Activated naive CD4-positive, alpha-beta T cell treated with anti-CD3 and anti-CD28 coated beads, Interleukin-2, amount 10 ng/mL, durations not matched to agents 7 days and 5 days (primary cell): ENCODE measurements around the gene CALN1.

ENCODE experiments used
- CTCF ChIA-PET: fragments of 350-600 bp; sonication (Branson Sonifier 250); formaldehyde crosslinking; loops from one replicate; lab custom pipeline; 2021; ENCODE audit warnings: antibody characterized with exemption; lab: Charles Lee
- DNase-seq: peaks from one replicate; pipeline ENCODE4 v3.0.0-alpha.2; 2020
- H3K27ac Mint-ChIP-seq: one replicate; pipeline ENCODE4 v1.8.0; 2021; ENCODE audit warnings: mild to moderate bottlenecking, moderate library complexity, mixed read lengths
- H3K27me3 Mint-ChIP-seq: one replicate; pipeline ENCODE4 v1.8.0; 2021; ENCODE audit warnings: mild to moderate bottlenecking, mixed read lengths
- H3K36me3 Mint-ChIP-seq: one replicate; pipeline ENCODE4 v1.8.0; 2021; ENCODE audit warnings: mixed read lengths
- H3K4me1 Mint-ChIP-seq: one replicate; pipeline ENCODE4 v1.8.0; 2021; ENCODE audit warnings: mixed read lengths
- H3K4me3 Mint-ChIP-seq: one replicate; pipeline ENCODE4 v1.8.0; 2021; ENCODE audit warnings: mild to moderate bottlenecking, moderate library complexity, mixed read lengths
- H3K9me3 Mint-ChIP-seq: one replicate; pipeline ENCODE4 v1.8.0; 2021; ENCODE audit warnings: mixed read lengths

Gene CALN1

GRCh38 chr7:72325561-72325960 is 86.6 kb downstream of the CALN1 start:
- Mint-ChIP-seq H3K27me3 (no peaks in the 10 kb centered on the region), H3K27ac (no peak overlapping the region), H3K9me3 (peaks cover 11% of the 10 kb centered on the region), H3K4me3 (no peak overlapping the region), H3K4me1 (no peaks in the 10 kb centered on the region), H3K36me3 (no peaks in the 10 kb centered on the region)
- no peak for DNase-seq
- CTCF ChIA-PET: no interaction called here

- Mint-ChIP-seq H3K27ac (no peak overlapping the region), H3K9me3 (peaks cover 14% of the 10 kb centered on the region), H3K27me3 (no peaks in the 10 kb centered on the region), H3K4me3 (no peak overlapping the region), H3K4me1 (no peaks in the 10 kb centered on the region), H3K36me3 (no peaks in the 10 kb centered on the region)
- DNase-seq: no peak
- CTCF ChIA-PET: interaction anchor here (0.6 kb wide), 1 partner anchor 12 kb away, joined by 4 read pairs; no protein-coding TSS in a partner anchor
These were observed 90.5 kb downstream of the CALN1 start for GRCh38 chr7:72321637-72322036.

- H3K4me3 Mint-ChIP-seq: no peak overlapping the region
- CTCF ChIA-PET: no interaction called here
- no peaks in the 10 kb centered on the region for H3K27me3 Mint-ChIP-seq
- DNase-seq: no peak
- no peaks in the 10 kb centered on the region for H3K36me3 Mint-ChIP-seq
- H3K4me1 Mint-ChIP-seq: no peaks in the 10 kb centered on the region
- H3K27ac Mint-ChIP-seq: no peak overlapping the region
- H3K9me3 Mint-ChIP-seq: peaks cover 14% of the 10 kb centered on the region
These were observed 91.1 kb downstream of the CALN1 start for GRCh38 chr7:72321081-72321480.

- H3K4me1 Mint-ChIP-seq: no peaks in the 10 kb centered on the region
- no peaks in the 10 kb centered on the region for H3K36me3 Mint-ChIP-seq
- H3K27ac Mint-ChIP-seq: no peak overlapping the region
- no peak overlapping the region for H3K4me3 Mint-ChIP-seq
- peaks cover 12% of the 10 kb centered on the region for H3K9me3 Mint-ChIP-seq
- CTCF ChIA-PET: no interaction called here
- DNase-seq: no peak
- H3K27me3 Mint-ChIP-seq: no peaks in the 10 kb centered on the region
These were observed 94.8 kb downstream of the CALN1 start for GRCh38 chr7:72317341-72317740.

- Mint-ChIP-seq H3K9me3 (peaks cover 8% of the 10 kb centered on the region), H3K4me3 (no peak overlapping the region), H3K36me3 (no peaks in the 10 kb centered on the region), H3K4me1 (no peaks in the 10 kb centered on the region), H3K27ac (no peak overlapping the region), H3K27me3 (no peaks in the 10 kb centered on the region)
- no peak for DNase-seq
- CTCF ChIA-PET: interaction anchor here (0.7 kb wide), 1 partner anchor 92 kb away, joined by 3 read pairs; no protein-coding TSS in a partner anchor
These were observed 96.0 kb downstream of the CALN1 start for GRCh38 chr7:72316148-72316547.

GRCh38 chr7:72313906-72314305 is 98.2 kb downstream of the CALN1 start:
- Mint-ChIP-seq H3K27me3 (no peaks in the 10 kb centered on the region), H3K9me3 (peaks cover 7% of the 10 kb centered on the region), H3K4me1 (no peaks in the 10 kb centered on the region), H3K36me3 (no peaks in the 10 kb centered on the region), H3K27ac (no peak overlapping the region), H3K4me3 (no peak overlapping the region)
- DNase-seq: no peak
- CTCF ChIA-PET: no interaction called here

GRCh38 chr7:72310301-72310700 is 101.8 kb downstream of the CALN1 start:
- Mint-ChIP-seq H3K36me3 (no peaks in the 10 kb centered on the region), H3K27ac (no peak overlapping the region), H3K9me3 (peaks cover 9% of the 10 kb centered on the region), H3K4me3 (no peak overlapping the region), H3K4me1 (no peaks in the 10 kb centered on the region), H3K27me3 (peaks cover 4% of the 10 kb centered on the region)
- no peak for DNase-seq
- CTCF ChIA-PET: no interaction called here

- Mint-ChIP-seq H3K36me3 (no peaks in the 10 kb centered on the region), H3K4me1 (no peaks in the 10 kb centered on the region), H3K9me3 (peaks cover 9% of the 10 kb centered on the region), H3K4me3 (no peak overlapping the region), H3K27me3 (peaks cover 4% of the 10 kb centered on the region), H3K27ac (no peak overlapping the region)
- no peak for DNase-seq
- CTCF ChIA-PET: no interaction called here
These were observed 102.7 kb downstream of the CALN1 start for GRCh38 chr7:72309476-72309875.

GRCh38 chr7:72308986-72309385 is 103.2 kb downstream of the CALN1 start:
- Mint-ChIP-seq H3K9me3 (peaks cover 9% of the 10 kb centered on the region), H3K27ac (no peak overlapping the region), H3K4me1 (no peaks in the 10 kb centered on the region), H3K27me3 (peaks cover 4% of the 10 kb centered on the region), H3K4me3 (no peak overlapping the region), H3K36me3 (no peaks in the 10 kb centered on the region)
- CTCF ChIA-PET: no interaction called here
- DNase-seq: no peak

- peaks cover 4% of the 10 kb centered on the region for H3K27me3 Mint-ChIP-seq
- H3K4me1 Mint-ChIP-seq: no peaks in the 10 kb centered on the region
- no peak overlapping the region for H3K27ac Mint-ChIP-seq
- no peak overlapping the region for H3K4me3 Mint-ChIP-seq
- peaks cover 9% of the 10 kb centered on the region for H3K9me3 Mint-ChIP-seq
- no peaks in the 10 kb centered on the region for H3K36me3 Mint-ChIP-seq
- no peak for DNase-seq
- CTCF ChIA-PET: no interaction called here
These were observed 104.6 kb downstream of the CALN1 start for GRCh38 chr7:72307566-72307965.

GRCh38 chr7:72298912-72299311 is 113.2 kb downstream of the CALN1 start:
- no peaks in the 10 kb centered on the region for H3K27me3 Mint-ChIP-seq
- H3K9me3 Mint-ChIP-seq: peaks cover 2% of the 10 kb centered on the region
- no peak overlapping the region for H3K27ac Mint-ChIP-seq
- H3K4me1 Mint-ChIP-seq: no peaks in the 10 kb centered on the region
- no peak overlapping the region for H3K4me3 Mint-ChIP-seq
- CTCF ChIA-PET: no interaction called here
- H3K36me3 Mint-ChIP-seq: no peaks in the 10 kb centered on the region
- no peak for DNase-seq

GRCh38 chr7:72298091-72298490 is 114.0 kb downstream of the CALN1 start:
- Mint-ChIP-seq H3K4me3 (no peak overlapping the region), H3K27ac (no peak overlapping the region), H3K36me3 (no peaks in the 10 kb centered on the region), H3K4me1 (no peaks in the 10 kb centered on the region), H3K9me3 (peaks cover 2% of the 10 kb centered on the region), H3K27me3 (no peaks in the 10 kb centered on the region)
- CTCF ChIA-PET: no interaction called here
- no peak for DNase-seq

GRCh38 chr7:72297636-72298035 is 114.5 kb downstream of the CALN1 start:
- Mint-ChIP-seq H3K27me3 (no peaks in the 10 kb centered on the region), H3K36me3 (no peaks in the 10 kb centered on the region), H3K9me3 (peaks cover 2% of the 10 kb centered on the region), H3K4me1 (no peaks in the 10 kb centered on the region), H3K4me3 (no peak overlapping the region), H3K27ac (no peak overlapping the region)
- no peak for DNase-seq
- CTCF ChIA-PET: no interaction called here

- DNase-seq: no peak
- no peak overlapping the region for H3K4me3 Mint-ChIP-seq
- CTCF ChIA-PET: no interaction called here
These were observed 119.3 kb downstream of the CALN1 start for GRCh38 chr7:72292794-72293193.

GRCh38 chr7:72292118-72292517 is 120.0 kb downstream of the CALN1 start:
- no peak for DNase-seq
- Mint-ChIP-seq H3K9me3 (peaks cover 3% of the 10 kb centered on the region), H3K4me3 (no peak overlapping the region), H3K27ac (no peak overlapping the region), H3K4me1 (no peaks in the 10 kb centered on the region), H3K36me3 (no peaks in the 10 kb centered on the region), H3K27me3 (no peaks in the 10 kb centered on the region)
- CTCF ChIA-PET: no interaction called here

More at GRCh38 chr7:72292794-72293193, 119.3 kb downstream of the CALN1 start:
- Mint-ChIP-seq H3K9me3 (peaks cover 3% of the 10 kb centered on the region), H3K27me3 (no peaks in the 10 kb centered on the region), H3K4me1 (no peaks in the 10 kb centered on the region), H3K36me3 (no peaks in the 10 kb centered on the region), H3K27ac (no peak overlapping the region)

- CTCF ChIA-PET: no interaction called here
- Mint-ChIP-seq H3K4me3 (no peak overlapping the region), H3K27ac (no peak overlapping the region), H3K4me1 (no peaks in the 10 kb centered on the region), H3K36me3 (no peaks in the 10 kb centered on the region), H3K27me3 (no peaks in the 10 kb centered on the region), H3K9me3 (peaks cover 7% of the 10 kb centered on the region)
- DNase-seq: no peak
These were observed 125.6 kb downstream of the CALN1 start for GRCh38 chr7:72286519-72286918.
